ENCODE measurements around the gene CBY2.
"Not testable (repeated sequence)": the region's sequence is repeated elsewhere in the genome, so short reads cannot be mapped to it uniquely, and the experiment has no call there.

CBY2 gene

DNA sequence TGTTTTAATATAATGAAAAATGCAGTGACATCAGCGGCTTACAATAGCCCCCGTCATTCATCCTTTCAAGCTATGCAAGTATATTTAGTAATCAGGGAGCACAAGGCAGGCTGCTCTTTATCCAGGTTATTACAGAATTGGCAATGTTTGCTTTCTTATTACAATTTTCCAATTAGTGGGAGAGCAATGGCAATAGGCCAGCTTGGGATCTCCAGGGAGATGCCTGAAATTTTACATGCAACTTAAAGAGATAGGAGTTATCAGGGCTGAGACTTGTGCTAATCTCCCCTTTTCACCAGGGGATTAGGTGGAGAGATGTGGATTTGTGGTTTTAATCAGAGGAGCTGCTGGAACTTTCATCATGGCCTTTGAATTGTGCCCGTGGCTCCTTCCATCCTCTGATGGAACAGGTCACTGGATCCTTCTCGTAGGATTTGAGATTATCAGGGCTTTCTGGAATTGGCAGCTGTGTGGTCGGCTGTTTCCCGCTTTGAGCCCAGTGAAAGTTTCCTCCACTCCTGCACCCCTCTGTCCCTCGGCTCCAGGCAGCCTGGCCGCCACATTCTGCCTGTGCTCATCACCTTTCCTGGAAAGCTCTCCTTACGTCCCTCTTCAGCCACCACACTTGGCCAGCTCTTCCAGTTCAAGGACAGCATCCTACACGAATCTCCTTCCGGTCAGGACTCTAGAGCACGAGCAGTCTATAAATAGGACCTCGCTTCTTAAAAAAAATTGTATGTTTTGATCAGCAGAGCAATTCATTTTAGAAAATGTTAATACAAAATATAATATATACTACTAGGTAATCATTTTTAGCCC lies 47.0 kb downstream of the CBY2 start:
- no peak overlapping the region for H3K4me3 ChIP-seq (ENCODE audit: low read length)
- TF ChIP-seq ZNF274 (IDR thresholded peaks at IDR 0.05; ENCODE audit: low read depth, low read length), result no peak

DNA sequence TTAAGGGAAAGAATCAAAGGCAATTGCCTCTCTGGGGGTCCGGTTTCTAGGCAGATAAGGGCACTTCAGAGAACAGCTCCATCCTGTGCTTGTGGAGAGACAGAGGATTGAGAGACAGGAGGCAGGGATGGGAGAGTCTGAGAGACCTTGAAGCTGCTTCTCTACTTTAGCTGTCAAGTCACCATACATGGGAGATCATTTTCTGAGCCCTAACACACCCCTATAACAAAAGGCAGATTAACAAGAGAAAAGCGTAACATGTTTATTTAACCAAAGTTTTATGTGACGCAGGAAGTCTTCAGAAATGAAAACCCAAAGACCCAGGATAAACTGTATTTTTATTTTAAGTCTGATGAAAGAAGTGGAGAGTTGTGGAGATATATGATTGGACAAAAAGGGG lies 48.4 kb downstream of the CBY2 start:
- TF ChIP-seq ZNF274 (IDR thresholded peaks at IDR 0.05; ENCODE audit: low read depth, low read length), result no peak
- no peak overlapping the region for H3K4me3 ChIP-seq (ENCODE audit: low read length)

DNA sequence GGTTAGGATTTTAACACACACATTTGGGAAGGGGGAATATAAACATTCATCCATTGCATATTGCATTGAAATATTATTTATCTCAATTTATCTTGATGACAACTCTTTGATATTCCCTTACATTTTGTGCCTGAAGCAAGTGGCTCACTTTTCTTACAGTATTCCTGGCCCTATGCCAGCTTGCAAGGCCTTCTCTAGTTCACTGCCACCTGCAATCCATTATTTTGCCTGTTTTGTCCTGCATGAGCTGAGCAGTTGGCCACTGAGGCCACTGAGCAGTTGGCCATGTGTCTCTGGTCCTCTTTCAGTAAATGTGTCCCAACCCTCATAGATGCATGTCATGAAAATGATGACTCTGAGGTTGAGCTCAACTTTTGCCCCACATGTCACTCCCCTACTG lies 49.8 kb downstream of the CBY2 start:
- H3K4me3 ChIP-seq (ENCODE audit: low read length), result no peak overlapping the region
- TF ChIP-seq ZNF274 (IDR thresholded peaks at IDR 0.05; ENCODE audit: low read depth, low read length), result no peak

DNA sequence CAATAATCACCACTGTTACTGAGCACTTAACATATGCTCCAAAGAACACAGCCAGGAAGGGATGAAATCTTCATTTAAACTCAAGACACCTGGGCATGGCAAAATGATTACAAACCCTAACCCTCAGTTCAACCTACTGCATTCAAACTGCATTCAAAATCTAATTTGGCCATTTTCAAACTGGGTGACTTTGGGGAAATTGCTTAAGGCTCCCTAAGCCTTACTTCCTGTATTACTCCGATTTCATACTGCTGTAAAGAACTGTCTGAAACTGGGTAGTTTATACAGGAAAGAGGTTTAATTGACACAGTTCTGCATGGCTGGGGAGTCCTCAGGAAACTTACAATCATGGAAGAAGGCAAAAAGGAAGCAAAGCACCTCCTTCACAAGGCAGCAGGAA lies 50.4 kb downstream of the CBY2 start:
- H3K4me3 ChIP-seq (ENCODE audit: low read length), result no peak overlapping the region
- TF ChIP-seq ZNF274 (IDR thresholded peaks at IDR 0.05; ENCODE audit: low read depth, low read length), result no peak

DNA sequence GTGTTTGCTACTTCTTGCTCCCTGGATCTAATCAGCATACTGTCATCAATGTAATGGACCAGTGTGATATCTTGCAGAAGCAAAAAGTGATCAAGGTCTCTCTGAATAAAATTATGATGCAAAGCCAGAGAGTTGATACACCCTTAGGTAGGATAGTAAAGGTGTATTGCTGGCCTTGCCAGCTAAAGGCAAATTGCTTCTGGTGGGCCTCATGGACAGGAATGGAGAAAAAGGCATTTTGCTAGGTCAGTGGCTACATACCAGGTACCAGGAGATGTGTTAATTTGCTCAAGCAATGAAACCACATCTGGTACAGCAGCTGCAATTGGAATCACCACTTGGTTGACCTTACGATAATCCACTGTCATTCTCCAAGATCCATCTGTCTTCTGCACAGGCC lies 54.4 kb downstream of the CBY2 start:
- H3K4me3 ChIP-seq (ENCODE audit: low read length), result not testable (repeated sequence)

DNA sequence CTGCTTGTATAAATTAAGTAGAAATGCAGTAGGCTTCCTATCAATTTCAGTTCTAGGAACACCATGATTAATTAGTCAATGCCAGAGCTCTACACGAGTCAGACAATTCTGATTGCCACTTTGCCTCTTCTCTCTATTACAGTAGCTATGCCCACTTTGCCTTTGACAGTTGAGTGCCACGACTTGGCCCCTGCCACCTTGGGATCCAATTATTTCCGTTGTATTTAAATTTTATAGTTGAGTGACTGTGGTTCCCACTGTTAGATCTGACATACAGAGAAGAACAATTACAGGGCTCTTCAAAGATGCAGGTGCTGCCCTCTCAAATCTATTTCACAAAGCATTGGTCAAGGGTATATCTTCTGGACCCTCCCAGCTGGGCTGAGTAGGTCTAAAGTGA lies 55.5 kb downstream of the CBY2 start:
- H3K4me3 ChIP-seq (ENCODE audit: low read length), result not testable (repeated sequence)

DNA sequence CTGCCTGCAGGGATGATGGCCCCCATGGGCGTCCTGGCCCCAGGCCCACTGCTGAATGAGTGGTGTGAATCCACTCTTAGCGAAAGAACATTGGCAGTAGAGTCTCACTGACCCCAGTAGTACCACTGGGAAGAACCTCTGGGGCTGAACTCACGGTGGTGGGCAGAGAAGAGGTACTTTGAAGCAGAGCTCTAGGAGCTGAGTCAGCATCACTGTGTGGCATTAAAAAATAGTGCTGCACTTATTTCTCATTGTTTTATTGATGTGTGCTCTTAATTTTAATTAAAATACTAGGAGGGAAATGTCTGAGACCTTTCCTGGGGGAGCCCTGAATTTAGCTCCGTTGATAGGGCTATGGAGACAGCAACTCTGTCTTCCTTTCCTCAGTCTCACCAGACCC lies 61.3 kb downstream of the CBY2 start:
- no peak overlapping the region for H3K4me3 ChIP-seq (ENCODE audit: low read length)
- TF ChIP-seq ZNF274 (IDR thresholded peaks at IDR 0.05; ENCODE audit: low read depth, low read length), result no peak

All from GM08714 (cell line).